GM12878 (cell line): ENCODE data around the gene NFE2L2. TPM values are rescaled to one million over a fixed set of nuclear protein-coding genes. Genes with fewer than 3 reads are reported as not detected.
"Not testable (repeated sequence)": the region's sequence is repeated elsewhere in the genome, so short reads cannot be mapped to it uniquely, and the experiment has no call there.

Experiments
- ATAC-seq: fragments of 200-7000 bp; cut with Tn5 transposase; 3 replicates; pipeline ENCODE4 v1.9.1; 2020; ENCODE audit warnings: mild to moderate bottlenecking, moderate library complexity
- BruUV-seq: library from RNA; stranded (reverse); fragments of 400-500 nt; replicated peaks from 2 replicates; lab custom pipeline; 2021; lab: Mats Ljungman, UMichigan
- CTCF ChIA-PET: fragments of 300-600 bp; sonication (Branson Sonifier 250); formaldehyde crosslinking; extraction: SDS; loops from one replicate; lab custom pipeline; 2021; ENCODE audit warnings: inconsistent platforms; lab: Yijun Ruan, JAX
- POLR2A ChIA-PET: fragments of 350-600 bp; formaldehyde crosslinking; extraction: SDS; loops from one replicate; lab custom pipeline; 2021; ENCODE audit warnings: inconsistent platforms; lab: Charles Lee
- RAD21 ChIA-PET: fragments of 300-600 bp; sonication (Branson Sonifier 250); formaldehyde crosslinking; loops from one replicate; lab custom pipeline; 2023; ENCODE audit warnings: antibody characterized with exemption; ENCODE audit not compliant: unreplicated experiment; lab: Charles Lee
- SMC1A ChIA-PET: fragments of 300-600 bp; sonication (Branson Sonifier 250); formaldehyde crosslinking; loops from one replicate; lab custom pipeline; 2023; ENCODE audit not compliant: unreplicated experiment, uncharacterized antibody; lab: Charles Lee
- DNase-seq: peaks from one replicate; pipeline ENCODE4 v3.0.0-alpha.2; 2011; ENCODE audit warnings: low read depth, low spot score
- FAIRE-seq: peaks from 3 replicates; lab custom pipeline; 2011; peaks lifted over from hg19 to GRCh38; lab: Jason Lieb, UNC
- H2AFZ ChIP-seq: 2 replicates; pipeline ENCODE4 v1.6.0; 2011; ENCODE audit warnings: low read depth, low read length, control low read depth; ENCODE audit not compliant: control insufficient read depth
- H3K27ac ChIP-seq: 2 replicates; pipeline ENCODE4 v1.5.1; 2011; ENCODE audit warnings: control low read depth; ENCODE audit not compliant: control insufficient read depth, insufficient read depth
- H3K27me3 ChIP-seq, 2 experiments: replicated peaks in 1 of 2; 2 replicates each; pipeline versions ENCODE4 v1.6.0 to v1.6.1; 2011; ENCODE audit warnings: low read length in 1 of 2; ENCODE audit not compliant: control insufficient read depth in 2 of 2, insufficient read depth in 2 of 2
- H3K36me3 ChIP-seq, 2 experiments: 2 replicates each; pipeline ENCODE4 v1.5.1; 2011; ENCODE audit warnings: low read length in 1 of 2; ENCODE audit not compliant: control insufficient read depth in 2 of 2, insufficient read depth in 2 of 2
- H3K4me1 ChIP-seq: 2 replicates; pipeline ENCODE4 v1.6.1; 2011; ENCODE audit warnings: mild to moderate bottlenecking, low read length, moderate library complexity, mixed read lengths; ENCODE audit not compliant: control insufficient read depth, insufficient read depth
- H3K4me2 ChIP-seq: 2 replicates; pipeline ENCODE4 v1.6.0; 2011; ENCODE audit warnings: control low read depth; ENCODE audit not compliant: control insufficient read depth, insufficient read depth
- H3K4me3 ChIP-seq: fragments of 200-600 bp; sonication (generic); 2 replicates; pipeline ENCODE4 v1.5.1; 2016
- H3K79me2 ChIP-seq: 2 replicates; pipeline ENCODE4 v1.6.0; 2011; ENCODE audit warnings: low read length; ENCODE audit not compliant: control insufficient read depth, insufficient read depth
- H3K9ac ChIP-seq: 2 replicates; pipeline ENCODE4 v1.8.0; 2011; ENCODE audit warnings: low read length, control low read depth, mixed read lengths; ENCODE audit not compliant: control insufficient read depth, insufficient read depth
- H3K9me3 ChIP-seq: replicated peaks from 3 replicates; pipeline ENCODE4 v1.5.1; 2011; ENCODE audit warnings: mild to moderate bottlenecking, low read length; ENCODE audit not compliant: control insufficient read depth, insufficient read depth
- H4K20me1 ChIP-seq: 2 replicates; pipeline ENCODE4 v1.6.0; 2011; ENCODE audit not compliant: control insufficient read depth, insufficient read depth
- CBFB ChIP-seq: IDR thresholded peaks from 2 replicates; pipeline ENCODE4 v1.6.1; 2016; ENCODE audit warnings: antibody characterized with exemption, low read depth
- CHD2 ChIP-seq: IDR thresholded peaks from 2 replicates; pipeline ENCODE4 v1.6.1; 2011; ENCODE audit warnings: low read depth, low read length, improper control_type of control experiment, borderline replicate concordance
- IKZF2 ChIP-seq, 2 experiments: fragments of 450-650 bp; IDR thresholded peaks; 2 replicates each; pipeline ENCODE4 v1.6.1; 2017; ENCODE audit warnings: mild to moderate bottlenecking in 2 of 2, moderate library complexity in 2 of 2
- JUND ChIP-seq: IDR thresholded peaks from 2 replicates; pipeline ENCODE4 v1.6.1; 2012; ENCODE audit warnings: low read depth, mild to moderate bottlenecking, low read length, improper control_type of control experiment, moderate library complexity
- SREBF1 ChIP-seq: IDR thresholded peaks from 2 replicates; pipeline ENCODE4 v1.6.1; 2012; ENCODE audit warnings: mild to moderate bottlenecking, low read length
- STAT3 ChIP-seq: IDR thresholded peaks from 2 replicates; pipeline ENCODE4 v1.6.1; 2011; ENCODE audit warnings: low read depth, low read length, improper control_type of control experiment
- ZNF622 ChIP-seq: fragments of 450-650 bp; IDR thresholded peaks from 2 replicates; pipeline ENCODE4 v1.6.1; 2017; ENCODE audit warnings: mild to moderate bottlenecking, inconsistent platforms
- WGBS: methylation state at CpG from one replicate; pipeline ENCODE4 v1.1.6; 2016; ENCODE audit warnings: low lambda C conversion rate; ENCODE audit not compliant: insufficient replicate concordance, insufficient coverage; ENCODE audit errors: missing lambda C conversion rate; 5-methylcytosine and 5-hydroxymethylcytosine counted together
- in situ Hi-C: fragments of 300-500 bp; cut with MboI; formaldehyde crosslinking; loops from 9 replicates; pipeline ENCODE4 v1.14.3; 2018; ENCODE audit warnings: mixed read lengths
- intact Hi-C: fragments of 100-400 bp; cut with micrococcal nuclease; formaldehyde crosslinking; loops from one replicate; pipeline ENCODE4 v1.14.2; 2022; ENCODE audit not compliant: unreplicated experiment
- polyA plus RNA-seq, 11 experiments: library from polyadenylated mRNA; depleted of rRNA in 4 of 11; unstranded in 6 of 11; stranded (reverse) in 5 of 11; fragments of >200 nt; fragmentation: Nextera tagmentation in 4 of 11; fragmentation: Illumina TruSeq in 1 of 11; extraction: Ambion mirVana in 4 of 11; extraction: Trizol in 1 of 11; gene quantifications; 1 replicate in 1 of 11; 2 replicates in 10 of 11; pipeline versions ENCODE4 v1.2.1 to v1.2.3, GENCODE V29; 2011 to 2016; ENCODE audit warnings: inconsistent platforms in 2 of 11, missing spikeins in 2 of 11, low read depth in 1 of 11
- total RNA-seq, 4 experiments: library from RNA; depleted of rRNA in 3 of 4; stranded (reverse); fragments of >200 nt in 3 of 4; fragmentation: Illumina TruSeq in 1 of 4; extraction: Trizol in 1 of 4; gene quantifications; 2 replicates each; pipeline versions ENCODE4 v1.2.1 to v1.2.3, GENCODE V29; 2013 to 2021
- TF ChIP-seq, protein P1 (sequence below): IDR thresholded peaks from 2 replicates; pipeline ENCODE4 v1.6.1; 2011; ENCODE audit warnings: mild to moderate bottlenecking, low read depth, low read length, moderate library complexity; ENCODE audit not compliant: insufficient replicate concordance
- TF ChIP-seq, protein P2 (sequence below): IDR thresholded peaks from 2 replicates; pipeline ENCODE4 v1.6.1; 2012; ENCODE audit warnings: low read depth, low read length, improper control_type of control experiment

Gene NFE2L2
- total and polyA plus RNA-seq, 10 of the 15 experiments (the other 5 are each of a cell fraction or from before 2014, with no cell fraction given): 18.4 to 69.8 (median 37.1) TPM

GRCh38 chr2:177187631-177188312 lies 76.8 kb downstream of the NFE2L2 start:
- Histone ChIP-seq H3K9ac (no peak overlapping the region), H3K36me3 (no peaks in the 10 kb centered on the region), H3K27me3 (no peaks in the 10 kb centered on the region), H3K4me3 (no peak overlapping the region), H4K20me1 (no peaks in the 10 kb centered on the region), H3K79me2 (no peaks in the 10 kb centered on the region), H3K4me2 (no peak overlapping the region), H3K27ac (no peak overlapping the region), H3K4me1 (peaks cover 5% of the 10 kb centered on the region; the same call in 1 of the 2 replicates), H2AFZ (peak overlapping the region; percentile 7; the same call in 1 of the 2 replicates), H3K9me3 (no peaks in the 10 kb centered on the region)
- 59% methylated on average over 8 of the region's 8 CpGs for WGBS
- no TSS peak for BruUV-seq
- POLR2A ChIA-PET: no interaction called here
- no peak for DNase-seq
- ATAC-seq: no peak
- TF ChIP-seq STAT3 (no peak), SREBF1 (no peak), CHD2 (no peak), JUND (no peak), CBFB (no peak), ZNF622 (no peak), IKZF2 (IDR thresholded peaks at IDR 0.05) (peak; percentile 15 to 21; a peak in 2 of 4 replicates)
- TF ChIP-seq, protein P1, sequence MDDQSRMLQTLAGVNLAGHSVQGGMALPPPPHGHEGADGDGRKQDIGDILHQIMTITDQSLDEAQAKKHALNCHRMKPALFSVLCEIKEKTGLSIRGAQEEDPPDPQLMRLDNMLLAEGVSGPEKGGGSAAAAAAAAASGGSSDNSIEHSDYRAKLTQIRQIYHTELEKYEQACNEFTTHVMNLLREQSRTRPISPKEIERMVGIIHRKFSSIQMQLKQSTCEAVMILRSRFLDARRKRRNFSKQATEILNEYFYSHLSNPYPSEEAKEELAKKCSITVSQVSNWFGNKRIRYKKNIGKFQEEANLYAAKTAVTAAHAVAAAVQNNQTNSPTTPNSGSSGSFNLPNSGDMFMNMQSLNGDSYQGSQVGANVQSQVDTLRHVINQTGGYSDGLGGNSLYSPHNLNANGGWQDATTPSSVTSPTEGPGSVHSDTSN: no peak
- TF ChIP-seq, protein P2, sequence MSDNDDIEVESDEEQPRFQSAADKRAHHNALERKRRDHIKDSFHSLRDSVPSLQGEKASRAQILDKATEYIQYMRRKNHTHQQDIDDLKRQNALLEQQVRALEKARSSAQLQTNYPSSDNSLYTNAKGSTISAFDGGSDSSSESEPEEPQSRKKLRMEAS: no peak
- in situ Hi-C loops: no loop called here
- RAD21 ChIA-PET: no interaction called here
- CTCF ChIA-PET: interaction anchor here (1.4 kb wide), 1 partner anchor 23 kb away, joined by 4 read pairs; no protein-coding TSS in a partner anchor
- intact Hi-C loops: no loop called here
- FAIRE-seq: no peak
- SMC1A ChIA-PET: interaction anchor here (0.6 to 0.9 kb wide), 3 partner anchors 10 to 241 kb away, joined by 3 read pairs; no protein-coding TSS in a partner anchor

- WGBS: 55% methylated on average over 7 of the region's 7 CpGs
- H3K9ac ChIP-seq, H3K27ac ChIP-seq, DNase-seq, H3K4me2 ChIP-seq, H3K4me3 ChIP-seq, in situ Hi-C loops, H4K20me1 ChIP-seq, H3K27me3 ChIP-seq, intact Hi-C loops, BruUV-seq, FAIRE-seq, H3K4me1 ChIP-seq, ATAC-seq, H3K36me3 ChIP-seq, H3K9me3 ChIP-seq, H3K79me2 ChIP-seq, H2AFZ ChIP-seq: not testable (repeated sequence)
- SMC1A ChIA-PET: interaction anchor here (1.0 kb wide), 1 partner anchor 9 kb away, joined by 3 read pairs; no protein-coding TSS in a partner anchor
- CTCF ChIA-PET: interaction anchor here (1.2 to 2.1 kb wide), 2 partner anchors 8 to 11 kb away, joined by 4 to 10 read pairs; no protein-coding TSS in a partner anchor
- POLR2A ChIA-PET: interaction anchor here (0.7 to 0.9 kb wide), 2 partner anchors 11 to 337 kb away, joined by 3 read pairs; no protein-coding TSS in a partner anchor
- RAD21 ChIA-PET: interaction anchor here (0.9 kb wide), 1 partner anchor 20 kb away, joined by 3 read pairs; no protein-coding TSS in a partner anchor
Observed at GRCh38 chr2:177186038-177186437, 78.5 kb downstream of the NFE2L2 start.
